Activated CD8-positive, alpha-beta T cell treated with anti-CD3 and anti-CD28 coated beads for 36 hours (primary cell): Measurements from ENCODE around the gene PCDH1. TPM values are rescaled to one million over a fixed set of nuclear protein-coding genes. Genes with fewer than 3 reads are reported as not detected.

Experiments
- ATAC-seq: fragments of 200-7000 bp; cut with Tn5 transposase; one replicate; pipeline ENCODE4 v1.10.0; 2021; ENCODE audit warnings: mild to moderate bottlenecking, moderate library complexity
- CTCF ChIA-PET: fragments of 350-600 bp; sonication (Branson Sonifier 250); formaldehyde crosslinking; loops from one replicate; lab custom pipeline; 2021; ENCODE audit warnings: antibody characterized with exemption; lab: Charles Lee
- POLR2A ChIA-PET: fragments of 350-600 bp; sonication (Branson Sonifier 250); formaldehyde crosslinking; loops from one replicate; lab custom pipeline; 2021; ENCODE audit warnings: antibody characterized with exemption; lab: Charles Lee
- DNase-seq: peaks from one replicate; pipeline ENCODE4 v3.0.0-alpha.2; 2020
- H3K27ac Mint-ChIP-seq: one replicate; pipeline ENCODE4 v1.8.0; 2021; ENCODE audit warnings: mild to moderate bottlenecking, mixed read lengths
- H3K27me3 Mint-ChIP-seq: one replicate; pipeline ENCODE4 v1.8.0; 2021; ENCODE audit warnings: mixed read lengths
- H3K36me3 Mint-ChIP-seq: one replicate; pipeline ENCODE4 v1.8.0; 2021; ENCODE audit warnings: low read depth, mixed read lengths
- H3K4me1 Mint-ChIP-seq: one replicate; pipeline ENCODE4 v1.8.0; 2021; ENCODE audit warnings: low read depth, mixed read lengths
- H3K4me3 Mint-ChIP-seq: one replicate; pipeline ENCODE4 v1.8.0; 2021; ENCODE audit warnings: mild to moderate bottlenecking, moderate library complexity, mixed read lengths
- H3K9me3 Mint-ChIP-seq: one replicate; pipeline ENCODE4 v1.8.0; 2021; ENCODE audit warnings: mixed read lengths
- CTCF ChIP-seq: fragments of 200-600 bp; IDR thresholded peaks from one replicate; pipeline ENCODE4 v1.8.0; 2022; ENCODE audit warnings: antibody characterized with exemption, mild to moderate bottlenecking
- intact Hi-C: fragments of 100-400 bp; cut with micrococcal nuclease; formaldehyde crosslinking; loops from one replicate; pipeline ENCODE4 v1.10.0; 2022
- total RNA-seq, 2 experiments: library from RNA; stranded (reverse); gene quantifications; one replicate each; pipeline ENCODE4 v1.2.3, GENCODE V29; 2021

PCDH1 gene
- total RNA-seq, 2 experiments from 2014 or later, result 0.87 TPM; not detected in 1

GRCh38 chr5:141910271-141910673 is 32.1 kb upstream of the PCDH1 start:
- TF ChIP-seq CTCF, result no peak
- Mint-ChIP-seq H3K36me3 (no peaks in the 10 kb centered on the region), H3K27me3 (peaks cover 23% of the 10 kb centered on the region), H3K4me1 (peaks cover 13% of the 10 kb centered on the region), H3K4me3 (no peak overlapping the region), H3K9me3 (no peaks in the 10 kb centered on the region), H3K27ac (no peak overlapping the region)
- ATAC-seq (no peak), DNase-seq (no peak)
- POLR2A ChIA-PET, result no interaction called here
- CTCF ChIA-PET, result interaction anchor here (0.9 to 1.5 kb wide), 2 partner anchors 30 to 346 kb away, joined by 3 to 4 read pairs; no protein-coding TSS in a partner anchor
- intact Hi-C loops, result no loop called here

GRCh38 chr5:141909212-141909611 is 31.0 kb upstream of the PCDH1 start:
- peaks cover 9% of the 10 kb centered on the region for H3K4me1 Mint-ChIP-seq
- intact Hi-C loops, result no loop called here
- TF ChIP-seq CTCF, result no peak
- no peaks in the 10 kb centered on the region for H3K9me3 Mint-ChIP-seq
- peaks cover 20% of the 10 kb centered on the region for H3K27me3 Mint-ChIP-seq
- H3K36me3 Mint-ChIP-seq, result no peaks in the 10 kb centered on the region
- no peak for ATAC-seq
- no peak overlapping the region for H3K4me3 Mint-ChIP-seq
- no peak overlapping the region for H3K27ac Mint-ChIP-seq
- ChIA-PET POLR2A (no interaction called here), CTCF (interaction anchor here (0.8 to 1.5 kb wide), 6 partner anchors 20 to 345 kb away, joined by 3 to 4 read pairs (median 3); partner anchors contain the start of gene RNF14)
- no peak for DNase-seq

- no peaks in the 10 kb centered on the region for H3K36me3 Mint-ChIP-seq
- H3K27ac Mint-ChIP-seq, result no peak overlapping the region
- ChIA-PET CTCF (interaction anchor here (0.8 to 1.5 kb wide), 5 partner anchors 19 to 85 kb away, joined by 3 to 4 read pairs (median 3); partner anchors contain the start of gene RNF14), POLR2A (no interaction called here)
- ATAC-seq, result no peak
- H3K27me3 Mint-ChIP-seq, result peaks cover 18% of the 10 kb centered on the region
- TF ChIP-seq CTCF, result no peak
- no peak overlapping the region for H3K4me3 Mint-ChIP-seq
- intact Hi-C loops, result no loop called here
- H3K9me3 Mint-ChIP-seq, result no peaks in the 10 kb centered on the region
- DNase-seq, result no peak
- peaks cover 7% of the 10 kb centered on the region for H3K4me1 Mint-ChIP-seq
These were observed 30.6 kb upstream of the PCDH1 start for GRCh38 chr5:141908796-141909195.

GRCh38 chr5:141906972-141907371 is 28.8 kb upstream of the PCDH1 start:
- H3K27ac Mint-ChIP-seq, result no peak overlapping the region
- H3K4me1 Mint-ChIP-seq, result peaks cover 2% of the 10 kb centered on the region
- intact Hi-C loops, result no loop called here
- ATAC-seq, result no peak
- H3K4me3 Mint-ChIP-seq, result no peak overlapping the region
- no peaks in the 10 kb centered on the region for H3K36me3 Mint-ChIP-seq
- peaks cover 9% of the 10 kb centered on the region for H3K27me3 Mint-ChIP-seq
- CTCF ChIA-PET, result interaction anchor here (1.0 to 2.4 kb wide), 6 partner anchors 17 to 215 kb away, joined by 3 to 11 read pairs (median 6); partner anchors contain the start of gene PCDH1
- POLR2A ChIA-PET, result no interaction called here
- H3K9me3 Mint-ChIP-seq, result no peaks in the 10 kb centered on the region
- no peak for TF ChIP-seq CTCF
- no peak for DNase-seq

GRCh38 chr5:141906517-141906916 is 28.3 kb upstream of the PCDH1 start:
- ATAC-seq (no peak), DNase-seq (no peak)
- POLR2A ChIA-PET, result no interaction called here
- CTCF ChIA-PET, result interaction anchor here (1.0 to 2.4 kb wide), 7 partner anchors 16 to 215 kb away, joined by 3 to 11 read pairs (median 5); partner anchors contain the start of genes PCDH1 and RNF14
- H3K9me3 Mint-ChIP-seq, result no peaks in the 10 kb centered on the region
- H3K4me3 Mint-ChIP-seq, result no peak overlapping the region
- TF ChIP-seq CTCF, result no peak
- H3K4me1 Mint-ChIP-seq, result peaks cover 2% of the 10 kb centered on the region
- intact Hi-C loops, result no loop called here
- no peak overlapping the region for H3K27ac Mint-ChIP-seq
- peaks cover 9% of the 10 kb centered on the region for H3K27me3 Mint-ChIP-seq
- no peaks in the 10 kb centered on the region for H3K36me3 Mint-ChIP-seq
